K562 (cell line): Measurements from ENCODE around the gene ZDHHC20. TPM values are rescaled to one million over a fixed set of nuclear protein-coding genes. Genes with fewer than 3 reads are reported as not detected.

Experiments used
- ATAC-seq: fragments of 200-7000 bp; cut with Tn5 transposase; 3 replicates; pipeline ENCODE4 v1.9.1; 2020; ENCODE audit warnings: moderate library complexity
- BruUV-seq: library from RNA; stranded (reverse); fragments of 400-500 nt; replicated peaks from 2 replicates; lab custom pipeline; 2021; lab: Mats Ljungman, UMichigan
- CTCF ChIA-PET: fragments of 300-600 bp; formaldehyde crosslinking; extraction: SDS; loops from one replicate; lab custom pipeline; 2021; ENCODE audit warnings: low intra/inter-chr PET ratio; lab: Yijun Ruan, JAX
- POLR2A ChIA-PET: fragments of 300-600, 350-650 bp; sonication (Branson Sonifier 250); formaldehyde crosslinking; extraction: SDS; loops from one replicate; lab custom pipeline; 2021; ENCODE audit warnings: antibody characterized with exemption, inconsistent platforms; lab: Yijun Ruan, JAX
- DNase-seq, 4 experiments: peaks; one replicate each; pipeline versions ENCODE4 v3.0.0 to v3.0.0-alpha.2; 2011 to 2018; ENCODE audit warnings: low spot score in 3 of 4, mixed read lengths in 3 of 4; ENCODE audit errors: extremely low read depth in 1 of 4
- FAIRE-seq: peaks from 2 replicates; lab custom pipeline; 2011; peaks lifted over from hg19 to GRCh38; lab: Jason Lieb, UNC
- H2AFZ ChIP-seq: 2 replicates; pipeline ENCODE4 v1.6.0; 2011; ENCODE audit warnings: low read depth, low read length, control low read depth, inconsistent platforms
- H3K27ac ChIP-seq: fragments of 200-600 bp; 3 replicates; pipeline ENCODE4 v1.8.0; 2011; ENCODE audit warnings: low read depth, mild to moderate bottlenecking, control low read depth, inconsistent platforms, low read length, moderate library complexity, mixed read lengths; ENCODE audit errors: extremely low read depth
- H3K27me3 ChIP-seq, 2 experiments: fragments of 300-600 bp in 1 of 2; 2 replicates in 1 of 2; 3 replicates in 1 of 2; pipeline versions ENCODE4 v1.6.0 to v1.8.0; 2011; ENCODE audit warnings: inconsistent platforms in 2 of 2, low read length in 2 of 2, mild to moderate bottlenecking in 1 of 2, mixed read lengths in 1 of 2, moderate library complexity in 1 of 2; ENCODE audit not compliant: control insufficient read depth in 2 of 2, insufficient read depth in 2 of 2
- H3K36me3 ChIP-seq: fragments of 300-600 bp; 3 replicates; pipeline ENCODE4 v1.8.0; 2011; ENCODE audit warnings: mild to moderate bottlenecking, low read length, inconsistent platforms; ENCODE audit not compliant: control insufficient read depth, insufficient read depth
- H3K4me1 ChIP-seq, 2 experiments: fragments of 200-600 bp in 1 of 2; replicated peaks in 1 of 2; 2 replicates in 1 of 2; 3 replicates in 1 of 2; pipeline versions ENCODE4 v1.5.1 to v1.8.0; 2011; ENCODE audit warnings: inconsistent platforms in 2 of 2, low read length in 2 of 2, mild to moderate bottlenecking in 1 of 2, mixed read lengths in 1 of 2, moderate library complexity in 1 of 2; ENCODE audit not compliant: control insufficient read depth in 2 of 2, insufficient read depth in 2 of 2
- H3K4me2 ChIP-seq: 2 replicates; pipeline ENCODE4 v1.6.1; 2011; ENCODE audit warnings: low read length, control low read depth, inconsistent platforms, mixed read lengths; ENCODE audit not compliant: insufficient read depth
- H3K4me3 ChIP-seq: fragments of 200-600 bp; sonication (generic), shearing (Covaris generic); 2 replicates; pipeline ENCODE4 v1.5.1; 2016; ENCODE audit warnings: control low read depth, inconsistent platforms
- H3K79me2 ChIP-seq: fragments of 200-600 bp; 3 replicates; pipeline ENCODE4 v1.8.0; 2011; ENCODE audit warnings: low read length, inconsistent platforms; ENCODE audit not compliant: control insufficient read depth, insufficient read depth
- H3K9ac ChIP-seq, 2 experiments: 2 replicates each; pipeline versions ENCODE4 v1.6.0 to v1.6.1; 2011; ENCODE audit warnings: low read depth in 2 of 2, low read length in 2 of 2, control low read depth in 1 of 2, inconsistent platforms in 1 of 2, mild to moderate bottlenecking in 1 of 2, mixed read lengths in 1 of 2; ENCODE audit not compliant: insufficient read depth in 1 of 2
- H3K9me1 ChIP-seq: one replicate; pipeline ENCODE4 v1.6.0; 2011; ENCODE audit warnings: inconsistent platforms, mild to moderate bottlenecking, low read length, moderate library complexity; ENCODE audit not compliant: control insufficient read depth, insufficient read depth
- H3K9me3 ChIP-seq: replicated peaks from 2 replicates; pipeline ENCODE4 v1.5.1; 2011; ENCODE audit warnings: low read depth, low read length, inconsistent platforms; ENCODE audit not compliant: control insufficient read depth, insufficient read depth
- H4K20me1 ChIP-seq: replicated peaks from 2 replicates; pipeline ENCODE4 v1.6.1; 2011; ENCODE audit warnings: low read length, inconsistent platforms, mixed read lengths; ENCODE audit not compliant: control insufficient read depth, insufficient read depth
- BRD4 ChIP-seq: fragments of 200-600 bp; sonication (generic); IDR thresholded peaks from 2 replicates; pipeline ENCODE4 v1.6.1; 2017; ENCODE audit warnings: inconsistent platforms
- E2F1 ChIP-seq: sonication (generic); formaldehyde crosslinking; IDR thresholded peaks from 2 replicates; pipeline ENCODE4 v1.8.1; 2023; ENCODE audit warnings: mild to moderate bottlenecking, missing genetic modification reagents, moderate library complexity
- E2F3 ChIP-seq: fragments of 250-450 bp; sonication (Bioruptor Pico); IDR thresholded peaks from 2 replicates; pipeline ENCODE4 v1.4.0; 2020; ENCODE audit warnings: mild to moderate bottlenecking
- EHMT2 ChIP-seq: fragments of 450-650 bp; IDR thresholded peaks from 2 replicates; pipeline ENCODE4 v1.6.1; 2018; ENCODE audit warnings: antibody characterized with exemption
- GTF2A2 ChIP-seq: IDR thresholded peaks from 2 replicates; pipeline ENCODE4 v1.6.1; 2016; ENCODE audit warnings: mild to moderate bottlenecking, missing genetic modification characterization, missing compliant biosample characterization
- HBP1 ChIP-seq: fragments of 450-650 bp; formaldehyde crosslinking; IDR thresholded peaks from 2 replicates; pipeline ENCODE4 v1.4.0; 2022; ENCODE audit warnings: missing genetic modification characterization
- HEY1 ChIP-seq: fragments of 250-450 bp; sonication (Bioruptor Pico); IDR thresholded peaks from 2 replicates; pipeline ENCODE4 v1.5.0; 2020; ENCODE audit warnings: mild to moderate bottlenecking, moderate library complexity, borderline replicate concordance
- KDM5B ChIP-seq: fragments of 200-600 bp; sonication (generic); IDR thresholded peaks from 2 replicates; pipeline ENCODE4 v1.6.1; 2012; ENCODE audit warnings: low read depth, mild to moderate bottlenecking, moderate library complexity, low read length, control low read depth, inconsistent platforms; ENCODE audit not compliant: insufficient replicate concordance
- MLX ChIP-seq, 2 experiments: fragments of 450-650 bp in 1 of 2; sonication (generic) in 1 of 2; formaldehyde crosslinking; conservative IDR thresholded peaks; 2 replicates each; pipeline versions ENCODE4 v1.4.0 to v1.8.1; 2020 to 2022; ENCODE audit warnings: mild to moderate bottlenecking in 1 of 2, missing genetic modification reagents in 1 of 2
- MXI1 ChIP-seq: IDR thresholded peaks from 2 replicates; pipeline ENCODE4 v1.6.1; 2011; ENCODE audit warnings: low read depth, mild to moderate bottlenecking, improper control_type of control experiment, low read length
- NRF1 ChIP-seq, 2 experiments: fragments of 450-650 bp; IDR thresholded peaks in 1 of 2; conservative IDR thresholded peaks in 1 of 2; 2 replicates each; pipeline ENCODE4 v1.6.1; 2014; ENCODE audit warnings: mild to moderate bottlenecking in 2 of 2
- SPI1 ChIP-seq: IDR thresholded peaks from 2 replicates; pipeline ENCODE4 v1.6.1; 2011; ENCODE audit warnings: low read depth, low read length, control low read depth, borderline replicate concordance
- ZNF277 ChIP-seq: fragments of 250-450 bp; sonication (Bioruptor Pico); IDR thresholded peaks from 2 replicates; pipeline ENCODE4 v1.8.0; 2022; ENCODE audit warnings: inconsistent platforms, mild to moderate bottlenecking, moderate library complexity, borderline replicate concordance
- ZSCAN32 ChIP-seq: fragments of 450-650 bp; formaldehyde crosslinking; IDR thresholded peaks from 2 replicates; pipeline ENCODE4 v1.4.0; 2020; ENCODE audit warnings: mild to moderate bottlenecking, moderate library complexity
- WGBS: fragments of 100-300 bp; shearing (Covaris generic); methylation state at CpG from one replicate; pipeline ENCODE4 v1.1.6; 2016; ENCODE audit warnings: low coverage, mixed read lengths; ENCODE audit not compliant: insufficient coverage; ENCODE audit errors: missing lambda C conversion rate; 5-methylcytosine and 5-hydroxymethylcytosine counted together
- in situ Hi-C: fragments of 300-500 bp; cut with MboI; formaldehyde crosslinking; loops from 4 replicates; pipeline ENCODE4 v1.15.0; 2018; ENCODE audit warnings: inconsistent platforms, mixed read lengths
- intact Hi-C: fragments of 100-400 bp; cut with micrococcal nuclease; formaldehyde crosslinking; loops from 2 replicates; pipeline ENCODE4 v1.14.2; 2022
- polyA plus RNA-seq, 8 experiments: library from polyadenylated mRNA; depleted of rRNA in 4 of 8; stranded (reverse) in 5 of 8; unstranded in 3 of 8; fragments of >200 nt; fragmentation: Nextera tagmentation in 2 of 8; fragmentation: Illumina TruSeq in 1 of 8; extraction: Ambion mirVana in 2 of 8; extraction: Trizol in 1 of 8; gene quantifications; 2 replicates each; pipeline versions ENCODE4 v1.2.1 to v1.2.3, GENCODE V29; 2011 to 2014; ENCODE audit warnings: inconsistent platforms in 1 of 8, missing spikeins in 1 of 8
- total RNA-seq, 7 experiments: library from RNA; depleted of rRNA in 6 of 7; stranded (reverse); fragments of >200 nt in 6 of 7; fragmentation: Illumina TruSeq in 2 of 7; extraction: Trizol in 2 of 7; gene quantifications; 2 replicates each; pipeline versions ENCODE4 v1.2.1 to v1.2.3, GENCODE V29; 2011 to 2021; ENCODE audit warnings: low replicate concordance in 1 of 7

ZDHHC20 gene
- total and polyA plus RNA-seq, 9 of the 15 experiments (the other 6 are each of a cell fraction or from before 2014, with no cell fraction given) = 2.7 to 20.9 (median 15.8) TPM

- TF ChIP-seq HEY1 (no peak), E2F3 (CRISPR knock-in tag) (no peak), ZNF277 (CRISPR knock-in tag) (no peak), KDM5B (no peak)
Measured at GRCh38 chr13:21483748-21484147, 24.6 kb upstream of the ZDHHC20 start (continued).

- no peak for FAIRE-seq
- no TSS peak for BruUV-seq
- no peak overlapping the region for H2AFZ ChIP-seq
- POLR2A ChIA-PET = no interaction called here
- no peak overlapping the region for H3K9ac ChIP-seq
- H3K36me3 ChIP-seq = no peaks in the 10 kb centered on the region
- TF ChIP-seq MLX (CRISPR knock-in tag; conservative IDR thresholded peaks at IDR 0.05) (no peak), E2F1 (no peak), ZSCAN32 (CRISPR knock-in tag) (no peak), SPI1 (no peak), HBP1 (CRISPR knock-in tag) (no peak), MXI1 (no peak), EHMT2 (no peak), NRF1 (conservative IDR thresholded peaks at IDR 0.05 in 1 of 2, IDR thresholded peaks at IDR 0.05 in 1 of 2) (no peak), BRD4 (no peak), GTF2A2 (tag) (no peak)
- H3K4me3 ChIP-seq = no peak overlapping the region
- H3K27ac ChIP-seq = no peak overlapping the region
- no peaks in the 10 kb centered on the region for H3K4me1 ChIP-seq
- 9% methylated on average over 6 of the region's 6 CpGs for WGBS
- no peaks in the 10 kb centered on the region for H3K79me2 ChIP-seq
- H4K20me1 ChIP-seq = no peaks in the 10 kb centered on the region
- in situ Hi-C loops = loop anchor here (10.0 to 25.0 kb wide), 2 partner anchors 537 to 1306 kb away; no protein-coding TSS in a partner anchor
- H3K9me3 ChIP-seq = no peaks in the 10 kb centered on the region
- ATAC-seq = no peak
- no peak for DNase-seq
- CTCF ChIA-PET = no interaction called here
- no peaks in the 10 kb centered on the region for H3K9me1 ChIP-seq
- H3K4me2 ChIP-seq = no peak overlapping the region
- no peaks in the 10 kb centered on the region for H3K27me3 ChIP-seq
- intact Hi-C loops = no loop called here
Measured at GRCh38 chr13:21481359-21481758, 22.3 kb upstream of the ZDHHC20 start.
